GM12878 (cell line): ENCODE results near the gene TNFSF15. TPM values are rescaled to one million over a fixed set of nuclear protein-coding genes. Genes with fewer than 3 reads are reported as not detected.

Source experiments
- ATAC-seq: fragments of 200-7000 bp; cut with Tn5 transposase; 3 replicates; pipeline ENCODE4 v1.9.1; 2020; ENCODE audit warnings: mild to moderate bottlenecking, moderate library complexity
- BruUV-seq: library from RNA; stranded (reverse); fragments of 400-500 nt; replicated peaks from 2 replicates; lab custom pipeline; 2021; lab: Mats Ljungman, UMichigan
- CTCF ChIA-PET: fragments of 300-600 bp; sonication (Branson Sonifier 250); formaldehyde crosslinking; extraction: SDS; loops from one replicate; lab custom pipeline; 2021; ENCODE audit warnings: inconsistent platforms; lab: Yijun Ruan, JAX
- POLR2A ChIA-PET: fragments of 350-600 bp; formaldehyde crosslinking; extraction: SDS; loops from one replicate; lab custom pipeline; 2021; ENCODE audit warnings: inconsistent platforms; lab: Charles Lee
- RAD21 ChIA-PET: fragments of 300-600 bp; sonication (Branson Sonifier 250); formaldehyde crosslinking; loops from one replicate; lab custom pipeline; 2023; ENCODE audit warnings: antibody characterized with exemption; ENCODE audit not compliant: unreplicated experiment; lab: Charles Lee
- SMC1A ChIA-PET: fragments of 300-600 bp; sonication (Branson Sonifier 250); formaldehyde crosslinking; loops from one replicate; lab custom pipeline; 2023; ENCODE audit not compliant: unreplicated experiment, uncharacterized antibody; lab: Charles Lee
- DNase-seq: peaks from one replicate; pipeline ENCODE4 v3.0.0-alpha.2; 2011; ENCODE audit warnings: low read depth, low spot score
- FAIRE-seq: peaks from 3 replicates; lab custom pipeline; 2011; peaks lifted over from hg19 to GRCh38; lab: Jason Lieb, UNC
- H2AFZ ChIP-seq: 2 replicates; pipeline ENCODE4 v1.6.0; 2011; ENCODE audit warnings: low read depth, low read length, control low read depth; ENCODE audit not compliant: control insufficient read depth
- H3K27ac ChIP-seq: 2 replicates; pipeline ENCODE4 v1.5.1; 2011; ENCODE audit warnings: control low read depth; ENCODE audit not compliant: control insufficient read depth, insufficient read depth
- H3K27me3 ChIP-seq, 2 experiments: replicated peaks in 1 of 2; 2 replicates each; pipeline versions ENCODE4 v1.6.0 to v1.6.1; 2011; ENCODE audit warnings: low read length in 1 of 2; ENCODE audit not compliant: control insufficient read depth in 2 of 2, insufficient read depth in 2 of 2
- H3K36me3 ChIP-seq, 2 experiments: 2 replicates each; pipeline ENCODE4 v1.5.1; 2011; ENCODE audit warnings: low read length in 1 of 2; ENCODE audit not compliant: control insufficient read depth in 2 of 2, insufficient read depth in 2 of 2
- H3K4me1 ChIP-seq: 2 replicates; pipeline ENCODE4 v1.6.1; 2011; ENCODE audit warnings: mild to moderate bottlenecking, low read length, moderate library complexity, mixed read lengths; ENCODE audit not compliant: control insufficient read depth, insufficient read depth
- H3K4me2 ChIP-seq: 2 replicates; pipeline ENCODE4 v1.6.0; 2011; ENCODE audit warnings: control low read depth; ENCODE audit not compliant: control insufficient read depth, insufficient read depth
- H3K4me3 ChIP-seq: fragments of 200-600 bp; sonication (generic); 2 replicates; pipeline ENCODE4 v1.5.1; 2016
- H3K79me2 ChIP-seq: 2 replicates; pipeline ENCODE4 v1.6.0; 2011; ENCODE audit warnings: low read length; ENCODE audit not compliant: control insufficient read depth, insufficient read depth
- H3K9ac ChIP-seq: 2 replicates; pipeline ENCODE4 v1.8.0; 2011; ENCODE audit warnings: low read length, control low read depth, mixed read lengths; ENCODE audit not compliant: control insufficient read depth, insufficient read depth
- H3K9me3 ChIP-seq: replicated peaks from 3 replicates; pipeline ENCODE4 v1.5.1; 2011; ENCODE audit warnings: mild to moderate bottlenecking, low read length; ENCODE audit not compliant: control insufficient read depth, insufficient read depth
- H4K20me1 ChIP-seq: 2 replicates; pipeline ENCODE4 v1.6.0; 2011; ENCODE audit not compliant: control insufficient read depth, insufficient read depth
- BRCA1 ChIP-seq: IDR thresholded peaks from 2 replicates; pipeline ENCODE4 v1.6.1; 2011; ENCODE audit warnings: low read depth, low read length, improper control_type of control experiment
- CBFB ChIP-seq: IDR thresholded peaks from 2 replicates; pipeline ENCODE4 v1.6.1; 2016; ENCODE audit warnings: antibody characterized with exemption, low read depth
- CHD1 ChIP-seq: IDR thresholded peaks from 2 replicates; pipeline ENCODE4 v1.6.1; 2012; ENCODE audit warnings: low read depth, low read length, improper control_type of control experiment
- ETV6 ChIP-seq, 2 experiments: fragments of 450-650 bp in 1 of 2; IDR thresholded peaks in 1 of 2; conservative IDR thresholded peaks in 1 of 2; 2 replicates each; pipeline ENCODE4 v1.6.1; 2014; ENCODE audit warnings: antibody characterized with exemption in 1 of 2, borderline replicate concordance in 1 of 2, low read depth in 1 of 2, mild to moderate bottlenecking in 1 of 2, moderate library complexity in 1 of 2
- FOS ChIP-seq: IDR thresholded peaks from 3 replicates; pipeline ENCODE4 v1.6.1; 2011; ENCODE audit warnings: borderline replicate concordance; ENCODE audit not compliant: insufficient read length; ENCODE audit errors: extremely low read depth
- FOXM1 ChIP-seq: IDR thresholded peaks from 2 replicates; pipeline ENCODE4 v1.6.1; 2012; ENCODE audit warnings: low read depth, mild to moderate bottlenecking, inconsistent platforms, low read length, moderate library complexity
- MAX ChIP-seq: IDR thresholded peaks from 2 replicates; pipeline ENCODE4 v1.6.1; 2012; ENCODE audit warnings: low read depth, low read length, improper control_type of control experiment
- PML ChIP-seq: IDR thresholded peaks from 2 replicates; pipeline ENCODE4 v1.6.1; 2012; ENCODE audit warnings: low read length, inconsistent platforms
- POU2F2 ChIP-seq: IDR thresholded peaks from 3 replicates; pipeline ENCODE4 v1.6.1; 2011; ENCODE audit warnings: low read depth, mild to moderate bottlenecking, low read length, borderline replicate concordance
- SIX5 ChIP-seq: IDR thresholded peaks from 2 replicates; pipeline ENCODE4 v1.6.1; 2011; ENCODE audit warnings: mild to moderate bottlenecking, low read depth, low read length, moderate library complexity; ENCODE audit not compliant: severe bottlenecking
- SMAD5 ChIP-seq: IDR thresholded peaks from 2 replicates; pipeline ENCODE4 v1.6.1; 2016; ENCODE audit warnings: antibody characterized with exemption, low read depth
- STAT1 ChIP-seq: fragments of 450-650 bp; conservative IDR thresholded peaks from 2 replicates; pipeline ENCODE4 v1.6.1; 2014; ENCODE audit warnings: antibody characterized with exemption, mild to moderate bottlenecking
- TCF12 ChIP-seq: IDR thresholded peaks from 2 replicates; pipeline ENCODE4 v1.6.1; 2011; ENCODE audit warnings: low read depth, mild to moderate bottlenecking, low read length
- TCF7 ChIP-seq: IDR thresholded peaks from 2 replicates; pipeline ENCODE4 v1.6.1; 2014; ENCODE audit warnings: antibody characterized with exemption, borderline replicate concordance
- YY1 ChIP-seq: IDR thresholded peaks from 2 replicates; pipeline ENCODE4 v1.6.1; 2011; ENCODE audit warnings: low read depth, mild to moderate bottlenecking, low read length
- WGBS: methylation state at CpG from one replicate; pipeline ENCODE4 v1.1.6; 2016; ENCODE audit warnings: low lambda C conversion rate; ENCODE audit not compliant: insufficient replicate concordance, insufficient coverage; ENCODE audit errors: missing lambda C conversion rate; 5-methylcytosine and 5-hydroxymethylcytosine counted together
- in situ Hi-C: fragments of 300-500 bp; cut with MboI; formaldehyde crosslinking; loops from 9 replicates; pipeline ENCODE4 v1.14.3; 2018; ENCODE audit warnings: mixed read lengths
- intact Hi-C: fragments of 100-400 bp; cut with micrococcal nuclease; formaldehyde crosslinking; loops from one replicate; pipeline ENCODE4 v1.14.2; 2022; ENCODE audit not compliant: unreplicated experiment
- polyA plus RNA-seq, 11 experiments: library from polyadenylated mRNA; depleted of rRNA in 4 of 11; unstranded in 6 of 11; stranded (reverse) in 5 of 11; fragments of >200 nt; fragmentation: Nextera tagmentation in 4 of 11; fragmentation: Illumina TruSeq in 1 of 11; extraction: Ambion mirVana in 4 of 11; extraction: Trizol in 1 of 11; gene quantifications; 1 replicate in 1 of 11; 2 replicates in 10 of 11; pipeline versions ENCODE4 v1.2.1 to v1.2.3, GENCODE V29; 2011 to 2016; ENCODE audit warnings: inconsistent platforms in 2 of 11, missing spikeins in 2 of 11, low read depth in 1 of 11
- total RNA-seq, 4 experiments: library from RNA; depleted of rRNA in 3 of 4; stranded (reverse); fragments of >200 nt in 3 of 4; fragmentation: Illumina TruSeq in 1 of 4; extraction: Trizol in 1 of 4; gene quantifications; 2 replicates each; pipeline versions ENCODE4 v1.2.1 to v1.2.3, GENCODE V29; 2013 to 2021
- TF ChIP-seq, protein P1 (sequence below): IDR thresholded peaks from 2 replicates; pipeline ENCODE4 v1.6.1; 2012; ENCODE audit warnings: improper control_type of control experiment, low read depth, low read length; ENCODE audit not compliant: insufficient replicate concordance

TNFSF15 gene
- total and polyA plus RNA-seq, 10 of the 15 experiments (the other 5 are each of a cell fraction or from before 2014, with no cell fraction given): 0.03 TPM; not detected in 9

GRCh38 chr9:114785866-114786650 lies 19.8 kb downstream of the TNFSF15 start (continued):
- no peak for TF ChIP-seq PML
- TF ChIP-seq SIX5: no peak
- no peak for TF ChIP-seq BRCA1
- TF ChIP-seq MAX: no peak
- no peak for TF ChIP-seq TCF7

GRCh38 chr9:114784721-114785279 lies 21.0 kb downstream of the TNFSF15 start:
- intact Hi-C loops (no loop called here), in situ Hi-C loops (no loop called here)
- Histone ChIP-seq H3K27ac (no peak overlapping the region), H3K79me2 (no peaks in the 10 kb centered on the region), H3K9me3 (no peaks in the 10 kb centered on the region), H4K20me1 (no peaks in the 10 kb centered on the region), H2AFZ (no peak overlapping the region), H3K36me3 (no peaks in the 10 kb centered on the region), H3K4me2 (no peak overlapping the region), H3K4me1 (no peaks in the 10 kb centered on the region), H3K4me3 (no peak overlapping the region), H3K9ac (no peak overlapping the region), H3K27me3 (no peaks in the 10 kb centered on the region; a peak in 1 of 4 replicates)
- CTCF ChIA-PET: no interaction called here
- DNase-seq (no peak), FAIRE-seq (no peak), ATAC-seq (no peak)
- no TSS peak for BruUV-seq
- RAD21 ChIA-PET: no interaction called here
- SMC1A ChIA-PET: interaction anchor here (1.2 kb wide), 1 partner anchor 9 kb away, joined by 5 read pairs; no protein-coding TSS in a partner anchor
- POLR2A ChIA-PET: no interaction called here
- WGBS: 7% methylated on average over 6 of the region's 6 CpGs
- TF ChIP-seq POU2F2 (no peak), PML (no peak), CHD1 (no peak), YY1 (no peak), ETV6 (conservative IDR thresholded peaks at IDR 0.05 in 1 of 2, IDR thresholded peaks at IDR 0.05 in 1 of 2; ENCODE audit: borderline replicate concordance in 1 of 2, low read depth in 1 of 2) (no peak), FOS (no peak), SMAD5 (no peak), TCF12 (no peak), STAT1 (no peak), FOXM1 (no peak), CBFB (no peak)
- TF ChIP-seq, protein P1, sequence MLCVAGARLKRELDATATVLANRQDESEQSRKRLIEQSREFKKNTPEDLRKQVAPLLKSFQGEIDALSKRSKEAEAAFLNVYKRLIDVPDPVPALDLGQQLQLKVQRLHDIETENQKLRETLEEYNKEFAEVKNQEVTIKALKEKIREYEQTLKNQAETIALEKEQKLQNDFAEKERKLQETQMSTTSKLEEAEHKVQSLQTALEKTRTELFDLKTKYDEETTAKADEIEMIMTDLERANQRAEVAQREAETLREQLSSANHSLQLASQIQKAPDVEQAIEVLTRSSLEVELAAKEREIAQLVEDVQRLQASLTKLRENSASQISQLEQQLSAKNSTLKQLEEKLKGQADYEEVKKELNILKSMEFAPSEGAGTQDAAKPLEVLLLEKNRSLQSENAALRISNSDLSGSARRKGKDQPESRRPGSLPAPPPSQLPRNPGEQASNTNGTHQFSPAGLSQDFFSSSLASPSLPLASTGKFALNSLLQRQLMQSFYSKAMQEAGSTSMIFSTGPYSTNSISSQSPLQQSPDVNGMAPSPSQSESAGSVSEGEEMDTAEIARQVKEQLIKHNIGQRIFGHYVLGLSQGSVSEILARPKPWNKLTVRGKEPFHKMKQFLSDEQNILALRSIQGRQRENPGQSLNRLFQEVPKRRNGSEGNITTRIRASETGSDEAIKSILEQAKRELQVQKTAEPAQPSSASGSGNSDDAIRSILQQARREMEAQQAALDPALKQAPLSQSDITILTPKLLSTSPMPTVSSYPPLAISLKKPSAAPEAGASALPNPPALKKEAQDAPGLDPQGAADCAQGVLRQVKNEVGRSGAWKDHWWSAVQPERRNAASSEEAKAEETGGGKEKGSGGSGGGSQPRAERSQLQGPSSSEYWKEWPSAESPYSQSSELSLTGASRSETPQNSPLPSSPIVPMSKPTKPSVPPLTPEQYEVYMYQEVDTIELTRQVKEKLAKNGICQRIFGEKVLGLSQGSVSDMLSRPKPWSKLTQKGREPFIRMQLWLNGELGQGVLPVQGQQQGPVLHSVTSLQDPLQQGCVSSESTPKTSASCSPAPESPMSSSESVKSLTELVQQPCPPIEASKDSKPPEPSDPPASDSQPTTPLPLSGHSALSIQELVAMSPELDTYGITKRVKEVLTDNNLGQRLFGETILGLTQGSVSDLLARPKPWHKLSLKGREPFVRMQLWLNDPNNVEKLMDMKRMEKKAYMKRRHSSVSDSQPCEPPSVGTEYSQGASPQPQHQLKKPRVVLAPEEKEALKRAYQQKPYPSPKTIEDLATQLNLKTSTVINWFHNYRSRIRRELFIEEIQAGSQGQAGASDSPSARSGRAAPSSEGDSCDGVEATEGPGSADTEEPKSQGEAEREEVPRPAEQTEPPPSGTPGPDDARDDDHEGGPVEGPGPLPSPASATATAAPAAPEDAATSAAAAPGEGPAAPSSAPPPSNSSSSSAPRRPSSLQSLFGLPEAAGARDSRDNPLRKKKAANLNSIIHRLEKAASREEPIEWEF: no peak
